ENCODE data around the gene MBNL1. TPM values are rescaled to one million over a fixed set of nuclear protein-coding genes. Genes with fewer than 3 reads are reported as not detected.

Gene MBNL1
- total RNA-seq, 1 donor from 2014 or later, result 36.2 TPM

- Mint-ChIP-seq H3K9me3 (no peaks in the 10 kb centered on the region), H3K4me1 (peaks cover 26% of the 10 kb centered on the region), H3K27ac (ENCODE audit: unreplicated experiment) (no peak overlapping the region), H3K36me3 (ENCODE audit: low read depth) (no peaks in the 10 kb centered on the region), H3K4me3 (no peak overlapping the region), H3K27me3 (ENCODE audit: low read depth) (no peaks in the 10 kb centered on the region)
- DNase-seq (ENCODE audit: low read depth, low spot score), result no peak
- no peak for TF ChIP-seq CTCF (conservative IDR thresholded peaks at IDR 0.05)
Measured at GRCh38 chr3:152277198-152277597, 8.5 kb downstream of the MBNL1 start.

GRCh38 chr3:152278756-152279427 is 10.2 kb downstream of the MBNL1 start:
- H3K4me1 Mint-ChIP-seq, result peaks cover 35% of the 10 kb centered on the region
- no peaks in the 10 kb centered on the region for H3K27me3 Mint-ChIP-seq (ENCODE audit: low read depth)
- no peaks in the 10 kb centered on the region for H3K36me3 Mint-ChIP-seq (ENCODE audit: low read depth)
- H3K27ac Mint-ChIP-seq (ENCODE audit: unreplicated experiment), result no peak overlapping the region
- no peak for DNase-seq (ENCODE audit: low read depth, low spot score)
- TF ChIP-seq CTCF (conservative IDR thresholded peaks at IDR 0.05), result no peak
- H3K9me3 Mint-ChIP-seq, result no peaks in the 10 kb centered on the region
- no peak overlapping the region for H3K4me3 Mint-ChIP-seq

GRCh38 chr3:152279479-152279878 is 10.8 kb downstream of the MBNL1 start:
- DNase-seq (ENCODE audit: low read depth, low spot score), result no peak
- Mint-ChIP-seq H3K27me3 (ENCODE audit: low read depth) (no peaks in the 10 kb centered on the region), H3K36me3 (ENCODE audit: low read depth) (no peaks in the 10 kb centered on the region), H3K4me3 (no peak overlapping the region), H3K9me3 (no peaks in the 10 kb centered on the region), H3K27ac (ENCODE audit: unreplicated experiment) (no peak overlapping the region), H3K4me1 (peaks cover 35% of the 10 kb centered on the region)
- no peak for TF ChIP-seq CTCF (conservative IDR thresholded peaks at IDR 0.05)

GRCh38 chr3:152280539-152280938 is 11.8 kb downstream of the MBNL1 start:
- Mint-ChIP-seq H3K27me3 (ENCODE audit: low read depth) (no peaks in the 10 kb centered on the region), H3K9me3 (no peaks in the 10 kb centered on the region), H3K36me3 (ENCODE audit: low read depth) (no peaks in the 10 kb centered on the region), H3K27ac (ENCODE audit: unreplicated experiment) (no peak overlapping the region), H3K4me1 (peaks cover 35% of the 10 kb centered on the region), H3K4me3 (no peak overlapping the region)
- no peak for TF ChIP-seq CTCF (conservative IDR thresholded peaks at IDR 0.05)
- DNase-seq (ENCODE audit: low read depth, low spot score), result no peak

GRCh38 chr3:152281133-152281713 is 12.5 kb downstream of the MBNL1 start:
- no peak for TF ChIP-seq CTCF (conservative IDR thresholded peaks at IDR 0.05)
- Mint-ChIP-seq H3K36me3 (ENCODE audit: low read depth) (no peaks in the 10 kb centered on the region), H3K27me3 (ENCODE audit: low read depth) (no peaks in the 10 kb centered on the region), H3K4me1 (peaks cover 35% of the 10 kb centered on the region), H3K4me3 (no peak overlapping the region), H3K27ac (ENCODE audit: unreplicated experiment) (no peak overlapping the region), H3K9me3 (no peaks in the 10 kb centered on the region)
- DNase-seq (ENCODE audit: low read depth, low spot score), result no peak
